ENCODE data around the gene KRT222. TPM values are rescaled to one million over a fixed set of nuclear protein-coding genes. Genes with fewer than 3 reads are reported as not detected.
A peak's percentile ranks its signal among the peaks of the same experiment; 100 is the strongest.

KRT222 gene
- total and polyA plus RNA-seq, 2 of the 13 experiments (the other 11 are each of a cell fraction or from before 2014, with no cell fraction given): not detected

DNA sequence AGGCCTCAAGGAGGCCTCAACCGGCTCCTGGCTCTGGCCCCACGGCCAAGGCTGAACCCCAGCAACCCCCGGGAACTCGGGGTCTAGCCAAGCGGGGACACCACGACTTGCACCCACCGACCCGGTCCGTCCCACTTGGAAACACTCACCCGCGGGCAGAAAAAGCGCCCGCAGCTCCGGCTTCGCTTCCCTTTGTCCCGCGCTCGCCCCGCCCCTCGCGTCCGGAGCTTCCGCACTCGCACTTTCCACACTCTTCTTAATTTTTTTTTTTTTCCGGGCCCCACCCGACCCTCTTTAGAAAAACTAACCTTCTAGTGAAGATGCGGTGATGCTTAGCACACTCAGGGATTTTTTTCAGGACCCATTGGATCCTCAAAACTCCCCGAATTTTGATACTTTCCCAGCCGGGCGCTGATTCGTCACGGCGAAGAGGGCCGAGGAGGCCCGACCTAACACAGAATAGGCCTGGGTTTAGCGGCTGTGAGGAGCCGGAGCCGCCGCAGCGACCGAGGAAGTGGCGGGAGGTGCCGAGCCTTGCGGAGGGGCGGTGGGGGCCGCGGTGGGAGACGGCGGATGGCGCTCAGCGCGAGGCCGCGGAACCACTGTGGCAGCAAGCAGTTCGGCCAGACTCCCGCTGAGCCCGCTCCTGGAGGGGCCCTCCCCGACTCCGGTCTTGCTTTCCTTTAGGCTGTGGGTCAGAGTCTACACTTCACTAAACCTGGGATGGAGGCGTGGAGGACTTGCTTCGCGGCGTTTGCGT lies 17.2 kb downstream of the KRT222 start, which contains the start of gene SMARCE1 (continued):
- TF ChIP-seq, protein P1, sequence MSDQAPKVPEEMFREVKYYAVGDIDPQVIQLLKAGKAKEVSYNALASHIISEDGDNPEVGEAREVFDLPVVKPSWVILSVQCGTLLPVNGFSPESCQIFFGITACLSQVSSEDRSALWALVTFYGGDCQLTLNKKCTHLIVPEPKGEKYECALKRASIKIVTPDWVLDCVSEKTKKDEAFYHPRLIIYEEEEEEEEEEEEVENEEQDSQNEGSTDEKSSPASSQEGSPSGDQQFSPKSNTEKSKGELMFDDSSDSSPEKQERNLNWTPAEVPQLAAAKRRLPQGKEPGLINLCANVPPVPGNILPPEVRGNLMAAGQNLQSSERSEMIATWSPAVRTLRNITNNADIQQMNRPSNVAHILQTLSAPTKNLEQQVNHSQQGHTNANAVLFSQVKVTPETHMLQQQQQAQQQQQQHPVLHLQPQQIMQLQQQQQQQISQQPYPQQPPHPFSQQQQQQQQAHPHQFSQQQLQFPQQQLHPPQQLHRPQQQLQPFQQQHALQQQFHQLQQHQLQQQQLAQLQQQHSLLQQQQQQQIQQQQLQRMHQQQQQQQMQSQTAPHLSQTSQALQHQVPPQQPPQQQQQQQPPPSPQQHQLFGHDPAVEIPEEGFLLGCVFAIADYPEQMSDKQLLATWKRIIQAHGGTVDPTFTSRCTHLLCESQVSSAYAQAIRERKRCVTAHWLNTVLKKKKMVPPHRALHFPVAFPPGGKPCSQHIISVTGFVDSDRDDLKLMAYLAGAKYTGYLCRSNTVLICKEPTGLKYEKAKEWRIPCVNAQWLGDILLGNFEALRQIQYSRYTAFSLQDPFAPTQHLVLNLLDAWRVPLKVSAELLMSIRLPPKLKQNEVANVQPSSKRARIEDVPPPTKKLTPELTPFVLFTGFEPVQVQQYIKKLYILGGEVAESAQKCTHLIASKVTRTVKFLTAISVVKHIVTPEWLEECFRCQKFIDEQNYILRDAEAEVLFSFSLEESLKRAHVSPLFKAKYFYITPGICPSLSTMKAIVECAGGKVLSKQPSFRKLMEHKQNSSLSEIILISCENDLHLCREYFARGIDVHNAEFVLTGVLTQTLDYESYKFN (CRISPR knock-in tag; conservative IDR thresholded peaks at IDR 0.05): no peak
- TF ChIP-seq POLR2G (IDR thresholded peaks at IDR 0.05; ENCODE audit: low read depth, low read length) (peak; percentile 81), ZFP1 (CRISPR knock-in tag; IDR thresholded peaks at IDR 0.05) (no peak), BATF2 (CRISPR knock-in tag; IDR thresholded peaks at IDR 0.05) (no peak), PHF5A (CRISPR knock-in tag; IDR thresholded peaks at IDR 0.05; ENCODE audit: low read depth, unreplicated experiment) (peak; percentile 31), BCL6 (CRISPR knock-in tag; IDR thresholded peaks at IDR 0.05) (no peak; the same call in 1 of the 2 replicates), ZNF292 (CRISPR knock-in tag; IDR thresholded peaks at IDR 0.05; ENCODE audit: borderline replicate concordance, low read depth) (no peak), MAFK (conservative IDR thresholded peaks at IDR 0.05 in 1 of 2, IDR thresholded peaks at IDR 0.05 in 1 of 2; ENCODE audit: low read length in 2 of 2) (peak in 1 of 2 experiments; percentile 75; a peak in 2 of 4 replicates), RORA (CRISPR knock-in tag; IDR thresholded peaks at IDR 0.05) (no peak), ZNF207 (IDR thresholded peaks at IDR 0.05; ENCODE audit: borderline replicate concordance) (no peak), PRDM10 (CRISPR knock-in tag; IDR thresholded peaks at IDR 0.05; ENCODE audit: low read depth) (no peak), KLF11 (CRISPR knock-in tag; IDR thresholded peaks at IDR 0.05) (no peak), ZNF382 (CRISPR knock-in tag; IDR thresholded peaks at IDR 0.05; ENCODE audit: borderline replicate concordance) (peak; percentile 56; the same call in 1 of the 2 replicates), AGO2 (optimal IDR thresholded peaks at IDR 0.05; ENCODE audit: low read depth, low read length) (peak; percentile 66), PRMT3 (CRISPR knock-in tag; IDR thresholded peaks at IDR 0.05; ENCODE audit: borderline replicate concordance, low read depth) (0 out of 2 replicates have a peak, but pooled peaks have one; percentile 63), ZNF570 (CRISPR knock-in tag; IDR thresholded peaks at IDR 0.05; ENCODE audit: borderline replicate concordance) (no peak), ZNF253 (CRISPR knock-in tag; IDR thresholded peaks at IDR 0.05; ENCODE audit: borderline replicate concordance) (peak; percentile 67)
- TF ChIP-seq, protein P2, sequence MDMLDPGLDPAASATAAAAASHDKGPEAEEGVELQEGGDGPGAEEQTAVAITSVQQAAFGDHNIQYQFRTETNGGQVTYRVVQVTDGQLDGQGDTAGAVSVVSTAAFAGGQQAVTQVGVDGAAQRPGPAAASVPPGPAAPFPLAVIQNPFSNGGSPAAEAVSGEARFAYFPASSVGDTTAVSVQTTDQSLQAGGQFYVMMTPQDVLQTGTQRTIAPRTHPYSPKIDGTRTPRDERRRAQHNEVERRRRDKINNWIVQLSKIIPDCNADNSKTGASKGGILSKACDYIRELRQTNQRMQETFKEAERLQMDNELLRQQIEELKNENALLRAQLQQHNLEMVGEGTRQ (IDR thresholded peaks at IDR 0.05; ENCODE audit: low read depth, low read length): no peak
- TF ChIP-seq, protein P2 (CRISPR knock-in tag; IDR thresholded peaks at IDR 0.05; ENCODE audit: borderline replicate concordance): peak; percentile 48; the same call in 1 of the 2 replicates

Measured in HepG2 (cell line).